ENCODE data around the gene NDUFS5.

- no peak for TF ChIP-seq EP300 (IDR thresholded peaks at IDR 0.05)
- TF ChIP-seq POLR2A (IDR thresholded peaks at IDR 0.05), result no peak
- no peak for TF ChIP-seq CTCF (IDR thresholded peaks at IDR 0.05)
Observed at GRCh38 chr1:39045231-39045630, 19.1 kb downstream of the NDUFS5 start.

Data from sigmoid colon (tissue), 4 donors.